ENCODE data around the gene ZXDC. TPM values are rescaled to one million over a fixed set of nuclear protein-coding genes. Genes with fewer than 3 reads are reported as not detected.
A peak's percentile ranks its signal among the peaks of the same experiment; 100 is the strongest.

Gene ZXDC
- total RNA-seq, 1 experiment from 2014 or later, result 28.3 TPM

DNA sequence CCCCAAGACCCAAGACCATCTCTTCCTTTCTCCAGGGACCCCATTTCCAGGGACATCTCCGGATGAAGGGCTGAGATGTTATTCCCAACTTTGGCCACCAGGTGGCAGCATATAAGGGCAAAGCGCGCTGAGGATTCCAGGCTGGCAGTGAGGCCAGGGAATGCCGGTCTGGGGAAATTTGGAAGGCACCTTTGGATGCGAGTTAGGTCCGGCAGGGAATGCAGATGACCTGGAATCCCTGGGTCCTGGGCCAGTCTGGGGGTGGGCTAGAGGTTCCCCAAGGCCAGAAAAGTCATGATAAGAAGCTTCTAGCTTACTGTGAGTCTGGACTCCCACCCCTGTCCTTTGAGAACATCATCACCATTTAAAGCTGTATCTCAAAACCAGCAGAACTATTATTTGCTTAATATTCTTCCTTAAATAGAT is 46.7 kb upstream of the ZXDC start:
- Histone ChIP-seq H4K5ac (ENCODE audit: insufficient read length, low read depth, low read length) (no peak overlapping the region), H2BK5ac (ENCODE audit: insufficient read length, low read length) (no peak overlapping the region), H2AFZ (ENCODE audit: low read length) (no peak overlapping the region), H3K4me1 (ENCODE audit: insufficient read depth, low read length) (no peaks in the 10 kb centered on the region), H4K8ac (replicated peaks; ENCODE audit: insufficient read length, low read depth, low read length) (no peak overlapping the region), H3K4me2 (ENCODE audit: insufficient read depth, insufficient read length, low read length) (no peak overlapping the region), H3K27me3 (ENCODE audit: insufficient read depth, low read length) (no peaks in the 10 kb centered on the region; the same call in 1 of the 2 replicates), H3K14ac (ENCODE audit: insufficient read depth, low read length) (no peak overlapping the region), H4K20me1 (ENCODE audit: control insufficient read depth, insufficient read depth, insufficient read length) (no peaks in the 10 kb centered on the region), H3K9me3 (ENCODE audit: control insufficient read depth, low read depth, low read length) (no peaks in the 10 kb centered on the region), H3K4ac (ENCODE audit: low read depth, low read length) (no peak overlapping the region), H2BK15ac (ENCODE audit: low read depth, low read length) (no peak overlapping the region), H3K79me2 (ENCODE audit: insufficient read depth, low read length) (no peaks in the 10 kb centered on the region), H3T11ph (ENCODE audit: low read length) (no peak overlapping the region), H2BK12ac (ENCODE audit: insufficient read length, low read depth, low read length) (no peak overlapping the region), H3K9ac (ENCODE audit: extremely low read depth, insufficient read length, low read length) (no peak overlapping the region), H3K79me1 (ENCODE audit: insufficient read depth, low read depth, low read length, poor library complexity, severe bottlenecking) (no peaks in the 10 kb centered on the region), H3K18ac (ENCODE audit: insufficient read length, low read depth, low read length) (no peak overlapping the region), H3K27ac (ENCODE audit: insufficient read length, low read depth, low read length) (no peak overlapping the region), H3K23ac (ENCODE audit: insufficient read length, low read depth, low read length) (no peak overlapping the region), H3K56ac (ENCODE audit: insufficient read length, low read depth, low read length) (no peak overlapping the region), H2AK5ac (ENCODE audit: insufficient read length, low read length) (no peak overlapping the region), H2BK120ac (ENCODE audit: low read depth, low read length, poor library complexity, severe bottlenecking) (no peak overlapping the region), H4K91ac (ENCODE audit: insufficient read length, low read depth, low read length) (no peak overlapping the region), H3K23me2 (ENCODE audit: insufficient read length, low read depth, low read length, poor library complexity, severe bottlenecking) (no peaks in the 10 kb centered on the region), H2BK20ac (ENCODE audit: low read depth, low read length, poor library complexity, severe bottlenecking) (no peak overlapping the region)
- H3K27me3 Mint-ChIP-seq (ENCODE audit: low read depth), result peaks cover 42% of the 10 kb centered on the region
- no peaks in the 10 kb centered on the region for H3K36me3 Mint-ChIP-seq (ENCODE audit: insufficient read depth in 1 of 3, low read depth in 3 of 3)
- no CpG with 5 or more reads among the region's 6 CpGs for WGBS (ENCODE audit: extremely low coverage, insufficient read length, low lambda C conversion rate)
- TF ChIP-seq, protein P1, sequence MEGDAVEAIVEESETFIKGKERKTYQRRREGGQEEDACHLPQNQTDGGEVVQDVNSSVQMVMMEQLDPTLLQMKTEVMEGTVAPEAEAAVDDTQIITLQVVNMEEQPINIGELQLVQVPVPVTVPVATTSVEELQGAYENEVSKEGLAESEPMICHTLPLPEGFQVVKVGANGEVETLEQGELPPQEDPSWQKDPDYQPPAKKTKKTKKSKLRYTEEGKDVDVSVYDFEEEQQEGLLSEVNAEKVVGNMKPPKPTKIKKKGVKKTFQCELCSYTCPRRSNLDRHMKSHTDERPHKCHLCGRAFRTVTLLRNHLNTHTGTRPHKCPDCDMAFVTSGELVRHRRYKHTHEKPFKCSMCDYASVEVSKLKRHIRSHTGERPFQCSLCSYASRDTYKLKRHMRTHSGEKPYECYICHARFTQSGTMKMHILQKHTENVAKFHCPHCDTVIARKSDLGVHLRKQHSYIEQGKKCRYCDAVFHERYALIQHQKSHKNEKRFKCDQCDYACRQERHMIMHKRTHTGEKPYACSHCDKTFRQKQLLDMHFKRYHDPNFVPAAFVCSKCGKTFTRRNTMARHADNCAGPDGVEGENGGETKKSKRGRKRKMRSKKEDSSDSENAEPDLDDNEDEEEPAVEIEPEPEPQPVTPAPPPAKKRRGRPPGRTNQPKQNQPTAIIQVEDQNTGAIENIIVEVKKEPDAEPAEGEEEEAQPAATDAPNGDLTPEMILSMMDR (conservative IDR thresholded peaks at IDR 0.05), result peak; percentile 89
- peak; percentile 76 for DNase-seq
- H3K4me3 Mint-ChIP-seq, result no peak overlapping the region
- no peaks in the 10 kb centered on the region; a peak in 1 of 5 replicates for H3K9me3 Mint-ChIP-seq
- H3K4me1 Mint-ChIP-seq, result peaks cover 4 to 20% of the 10 kb centered on the region in 2 experiments; a peak in 2 of 4 replicates
- H3K27ac Mint-ChIP-seq, result no peak overlapping the region
